Activated T-cell treated with anti-CD3 and anti-CD28 coated beads, Interleukin-2, amount 50 U/mL, for 72 hours (primary cell): ENCODE measurements around the gene HMGB1. TPM values are rescaled to one million over a fixed set of nuclear protein-coding genes. Genes with fewer than 3 reads are reported as not detected.
"Not testable (repeated sequence)": the region's sequence is repeated elsewhere in the genome, so short reads cannot be mapped to it uniquely, and the experiment has no call there.

Source experiments
- ATAC-seq, 2 donors: fragments of 150-1000 bp; cut with Tn5 transposase; replicated peaks in 1 of 2; 2 replicates each; pipeline ENCODE4 v1.10.0; 2021; ENCODE audit warnings: moderate library complexity in 2 of 2, mild to moderate bottlenecking in 1 of 2
- DNase-seq, 2 donors: peaks; one replicate each; pipeline ENCODE4 v3.0.0; 2021 to 2022; ENCODE audit warnings: mixed read lengths in 1 of 2
- H3K27ac Mint-ChIP-seq: one replicate; pipeline ENCODE4 v1.8.0; 2022; ENCODE audit warnings: mild to moderate bottlenecking, moderate library complexity, mixed read lengths
- H3K27me3 Mint-ChIP-seq: one replicate; pipeline ENCODE4 v1.8.0; 2022; ENCODE audit warnings: low read depth, mixed read lengths
- H3K36me3 Mint-ChIP-seq, 2 donors: one replicate each; pipeline ENCODE4 v1.8.0; 2022; ENCODE audit warnings: mixed read lengths in 2 of 2, mild to moderate bottlenecking in 1 of 2; ENCODE audit not compliant: insufficient read depth in 2 of 2
- H3K4me1 Mint-ChIP-seq: one replicate; pipeline ENCODE4 v1.8.0; 2022; ENCODE audit warnings: low read depth, mixed read lengths
- H3K4me3 Mint-ChIP-seq, 2 donors: one replicate each; pipeline ENCODE4 v1.8.0; 2022; ENCODE audit warnings: mild to moderate bottlenecking in 2 of 2, mixed read lengths in 2 of 2, moderate library complexity in 2 of 2
- H3K9me3 Mint-ChIP-seq, 2 donors: one replicate each; pipeline ENCODE4 v1.8.0; 2022; ENCODE audit warnings: mixed read lengths in 2 of 2
- total RNA-seq, 2 donors: library from RNA; stranded (reverse); gene quantifications; one replicate each; pipeline ENCODE4 v1.2.3, GENCODE V29; 2022

Gene HMGB1
- total RNA-seq, 2 donors from 2014 or later = 418 to 596 TPM

DNA sequence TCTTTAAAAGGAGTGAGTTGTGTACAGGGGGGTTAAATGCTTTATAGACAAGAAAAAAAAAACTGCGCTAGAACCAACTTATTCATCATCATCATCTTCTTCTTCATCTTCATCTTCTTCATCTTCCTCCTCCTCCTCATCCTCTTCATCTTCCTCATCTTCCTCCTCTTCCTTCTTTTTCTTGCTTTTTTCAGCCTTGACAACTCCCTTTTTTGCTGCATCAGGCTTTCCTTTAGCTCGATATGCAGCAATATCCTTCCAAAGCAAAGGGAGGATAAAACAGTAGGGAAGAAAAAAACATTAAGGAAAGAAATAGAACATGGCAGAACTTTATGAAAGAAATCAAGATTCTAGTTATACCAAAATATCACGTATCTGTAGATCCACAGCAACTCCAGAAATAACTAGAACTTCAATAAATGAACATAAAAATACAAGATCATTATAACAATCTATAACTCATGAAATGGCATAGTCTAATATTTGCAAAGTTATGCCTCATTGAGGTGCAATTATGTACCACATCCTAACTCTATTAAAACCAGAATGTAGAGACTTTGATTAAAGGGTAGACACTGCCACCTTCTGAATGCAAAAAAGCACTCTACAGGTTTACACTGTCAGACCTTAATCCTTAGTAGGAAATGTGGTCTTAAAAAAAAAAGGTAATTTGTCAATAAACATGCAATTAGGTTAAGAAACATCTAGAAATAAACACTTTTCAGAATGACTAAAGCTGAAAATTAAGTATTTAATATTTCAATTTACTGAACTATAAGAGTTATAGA is 4.3 kb downstream of the HMGB1 start:
- DNase-seq, H3K27me3 Mint-ChIP-seq, ATAC-seq, H3K9me3 Mint-ChIP-seq: not testable (repeated sequence)
- peak overlapping the region; percentile 97 for H3K27ac Mint-ChIP-seq
- H3K36me3 Mint-ChIP-seq = peaks cover 16 to 36% of the 10 kb centered on the region in 2 donors
- peaks cover 51% of the 10 kb centered on the region for H3K4me1 Mint-ChIP-seq
- peak overlapping the region; percentile 32 to 61 for H3K4me3 Mint-ChIP-seq

- ATAC-seq (peak in 1 of 2 donors; percentile 8), DNase-seq (no peak)
- H3K9me3 Mint-ChIP-seq = no peaks in the 10 kb centered on the region
- peaks cover 9 to 20% of the 10 kb centered on the region in 2 donors for H3K36me3 Mint-ChIP-seq
- no peak overlapping the region for H3K4me3 Mint-ChIP-seq
- no peaks in the 10 kb centered on the region for H3K27me3 Mint-ChIP-seq
- peaks cover 37% of the 10 kb centered on the region for H3K4me1 Mint-ChIP-seq
- no peak overlapping the region for H3K27ac Mint-ChIP-seq
These were observed 8.3 kb downstream of the HMGB1 start for GRCh38 chr13:30457306-30457891.

- Mint-ChIP-seq H3K27me3 (no peaks in the 10 kb centered on the region), H3K4me3 (no peak overlapping the region), H3K27ac (no peak overlapping the region), H3K36me3 (peaks cover 4 to 13% of the 10 kb centered on the region in 2 donors), H3K4me1 (peaks cover 27% of the 10 kb centered on the region), H3K9me3 (no peaks in the 10 kb centered on the region)
- DNase-seq (no peak), ATAC-seq (no peak)
These were observed 9.4 kb downstream of the HMGB1 start for GRCh38 chr13:30456290-30456689.

GRCh38 chr13:30454991-30455390 is 10.7 kb downstream of the HMGB1 start:
- Mint-ChIP-seq H3K4me1 (peaks cover 25% of the 10 kb centered on the region), H3K9me3 (no peaks in the 10 kb centered on the region), H3K27me3 (no peaks in the 10 kb centered on the region), H3K27ac (no peak overlapping the region), H3K4me3 (no peak overlapping the region), H3K36me3 (peaks cover 3 to 11% of the 10 kb centered on the region in 2 donors)
- ATAC-seq (peak; percentile 33 to 35), DNase-seq (no peak)

DNA sequence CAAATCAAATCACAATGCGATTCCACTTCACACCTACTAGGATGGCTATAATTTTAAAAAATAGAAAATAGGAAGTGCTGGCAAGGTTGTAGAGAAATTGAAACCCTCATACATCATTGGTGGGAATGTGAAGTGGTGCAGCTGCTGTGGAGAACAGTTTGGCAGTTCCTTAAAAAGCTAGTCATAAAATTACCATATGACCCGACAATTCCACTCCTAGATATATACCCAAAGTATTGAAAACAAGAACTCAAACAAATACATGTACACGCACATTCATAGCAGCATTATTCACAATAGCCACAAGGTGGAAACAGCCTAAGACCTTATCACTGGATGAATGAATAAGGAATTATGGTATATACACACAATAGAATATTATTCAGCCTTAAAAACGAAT is 12.0 kb downstream of the HMGB1 start:
- Mint-ChIP-seq H3K27ac (peak overlapping the region; percentile 73), H3K36me3 (peaks cover 0 to 2% of the 10 kb centered on the region in 2 donors), H3K4me1 (peaks cover 13% of the 10 kb centered on the region), H3K9me3 (no peaks in the 10 kb centered on the region), H3K4me3 (no peak overlapping the region), H3K27me3 (no peaks in the 10 kb centered on the region)
- ATAC-seq (peak; percentile 16 to 54), DNase-seq (no peak)

GRCh38 chr13:30451476-30451875 is 14.3 kb downstream of the HMGB1 start:
- not testable (repeated sequence) for H3K27me3 Mint-ChIP-seq

GRCh38 chr13:30450066-30450465 is 15.7 kb downstream of the HMGB1 start:
- Mint-ChIP-seq H3K9me3 (no peaks in the 10 kb centered on the region), H3K27ac (no peak overlapping the region)
- no peak for DNase-seq

More at GRCh38 chr13:30451476-30451875, 14.3 kb downstream of the HMGB1 start:
- ATAC-seq, H3K36me3 Mint-ChIP-seq, H3K9me3 Mint-ChIP-seq, H3K4me3 Mint-ChIP-seq, H3K27ac Mint-ChIP-seq, DNase-seq, H3K4me1 Mint-ChIP-seq: not testable (repeated sequence)

GRCh38 chr13:30448441-30448840 is 17.3 kb downstream of the HMGB1 start:
- H3K4me3 Mint-ChIP-seq = no peak overlapping the region

More at GRCh38 chr13:30450066-30450465, 15.7 kb downstream of the HMGB1 start:
- no peak for ATAC-seq
- peaks cover 13% of the 10 kb centered on the region for H3K27me3 Mint-ChIP-seq
- H3K4me1 Mint-ChIP-seq = peaks cover 18% of the 10 kb centered on the region
- H3K4me3 Mint-ChIP-seq = no peak overlapping the region
- no peaks in the 10 kb centered on the region for H3K36me3 Mint-ChIP-seq

GRCh38 chr13:30446126-30446500 is 19.6 kb downstream of the HMGB1 start:
- H3K9me3 Mint-ChIP-seq = no peaks in the 10 kb centered on the region
- no peaks in the 10 kb centered on the region for H3K36me3 Mint-ChIP-seq
- ATAC-seq (no peak), DNase-seq (no peak)
- H3K4me3 Mint-ChIP-seq = peak overlapping the region; percentile 13 to 16
- peaks cover 16% of the 10 kb centered on the region for H3K4me1 Mint-ChIP-seq
- H3K27me3 Mint-ChIP-seq = peaks cover 13% of the 10 kb centered on the region
- no peak overlapping the region for H3K27ac Mint-ChIP-seq

More at GRCh38 chr13:30448441-30448840, 17.3 kb downstream of the HMGB1 start:
- Mint-ChIP-seq H3K9me3 (no peaks in the 10 kb centered on the region), H3K27me3 (peaks cover 13% of the 10 kb centered on the region), H3K36me3 (no peaks in the 10 kb centered on the region), H3K27ac (no peak overlapping the region), H3K4me1 (peaks cover 13% of the 10 kb centered on the region)
- ATAC-seq = peak in 1 of 2 donors; percentile 12
- no peak for DNase-seq

- no peak overlapping the region for H3K27ac Mint-ChIP-seq
These were observed 21.8 kb downstream of the HMGB1 start for GRCh38 chr13:30443957-30444404.

GRCh38 chr13:30443491-30443890 is 22.2 kb downstream of the HMGB1 start:
- H3K27ac Mint-ChIP-seq, DNase-seq, H3K4me3 Mint-ChIP-seq, H3K9me3 Mint-ChIP-seq, H3K36me3 Mint-ChIP-seq, ATAC-seq: not testable (repeated sequence)
- peaks cover 24% of the 10 kb centered on the region for H3K4me1 Mint-ChIP-seq
- peaks cover 16% of the 10 kb centered on the region for H3K27me3 Mint-ChIP-seq

More at GRCh38 chr13:30443957-30444404, 21.8 kb downstream of the HMGB1 start:
- H3K4me3 Mint-ChIP-seq = no peak overlapping the region
- DNase-seq (no peak), ATAC-seq (no peak)
- H3K9me3 Mint-ChIP-seq = no peaks in the 10 kb centered on the region
- H3K4me1 Mint-ChIP-seq = peaks cover 24% of the 10 kb centered on the region
- no peaks in the 10 kb centered on the region for H3K36me3 Mint-ChIP-seq
- peaks cover 13% of the 10 kb centered on the region for H3K27me3 Mint-ChIP-seq

DNA sequence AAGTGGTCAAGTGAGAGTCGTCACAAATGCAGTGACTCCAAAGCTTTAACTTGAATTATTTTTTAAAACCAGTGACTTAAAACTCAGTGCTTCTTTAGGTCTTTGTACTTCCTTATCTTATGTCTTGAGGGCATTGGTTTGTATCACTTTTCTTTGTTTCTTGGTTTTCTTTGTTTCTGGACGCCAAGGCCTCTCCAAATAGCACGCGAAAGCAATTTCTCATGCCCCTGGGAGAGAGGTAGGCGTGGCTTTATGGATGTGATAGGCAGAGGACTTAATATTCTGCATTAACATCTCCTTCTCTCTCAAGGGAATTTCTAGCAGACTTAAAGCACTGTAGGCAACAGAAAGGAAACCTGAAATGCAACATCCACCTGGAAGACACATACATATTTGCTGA is 22.8 kb downstream of the HMGB1 start:
- Mint-ChIP-seq H3K9me3 (no peaks in the 10 kb centered on the region), H3K36me3 (no peaks in the 10 kb centered on the region), H3K27ac (no peak overlapping the region), H3K4me3 (no peak overlapping the region), H3K4me1 (peaks cover 24% of the 10 kb centered on the region), H3K27me3 (peaks cover 19% of the 10 kb centered on the region)
- DNase-seq (no peak), ATAC-seq (no peak)

- peaks cover 19% of the 10 kb centered on the region for H3K4me1 Mint-ChIP-seq
- H3K4me3 Mint-ChIP-seq = no peak overlapping the region
- H3K27ac Mint-ChIP-seq = peak overlapping the region; percentile 55
- peaks cover 16% of the 10 kb centered on the region for H3K27me3 Mint-ChIP-seq
- H3K36me3 Mint-ChIP-seq = no peaks in the 10 kb centered on the region
- peak; percentile 31 to 42 for ATAC-seq
- DNase-seq = no peak
- H3K9me3 Mint-ChIP-seq = no peaks in the 10 kb centered on the region
These were observed 24.6 kb downstream of the HMGB1 start for GRCh38 chr13:30440910-30441703.
